Natural killer cell (primary cell): Measurements from ENCODE around the gene ZNF594. TPM values are rescaled to one million over a fixed set of nuclear protein-coding genes. Genes with fewer than 3 reads are reported as not detected.

Source experiments
- ATAC-seq, 3 donors: fragments of 150-1000 bp in 2 of 3; fragments of 200-7000 bp in 1 of 3; cut with Tn5 transposase; 1 replicate in 1 of 3; 2 replicates in 2 of 3; pipeline ENCODE4 v1.10.0; 2021; ENCODE audit warnings: mild to moderate bottlenecking in 2 of 3, moderate library complexity in 2 of 3
- DNase-seq, 2 donors: peaks; one replicate each; pipeline versions ENCODE4 v3.0.0 to v3.0.0-alpha.2; 2013 to 2021; ENCODE audit warnings: mixed read lengths in 1 of 2
- H3K27ac ChIP-seq: one replicate; pipeline ENCODE4 v1.5.1; 2013; ENCODE audit warnings: mild to moderate bottlenecking, low read length
- H3K27me3 ChIP-seq: one replicate; pipeline ENCODE4 v1.6.1; 2013; ENCODE audit warnings: low read length; ENCODE audit not compliant: control insufficient read depth, insufficient read depth
- H3K36me3 ChIP-seq: one replicate; pipeline ENCODE4 v1.6.1; 2013; ENCODE audit warnings: low read length; ENCODE audit not compliant: control insufficient read depth, insufficient read depth
- H3K4me1 ChIP-seq: one replicate; pipeline ENCODE4 v1.6.1; 2013; ENCODE audit warnings: low read length; ENCODE audit not compliant: control insufficient read depth, insufficient read depth
- H3K4me3 ChIP-seq: one replicate; pipeline ENCODE4 v1.5.1; 2013; ENCODE audit warnings: low read length
- H3K9me3 ChIP-seq: one replicate; pipeline ENCODE4 v1.6.1; 2013; ENCODE audit warnings: low read length; ENCODE audit not compliant: control insufficient read depth, insufficient read depth
- H3K27ac Mint-ChIP-seq, 2 donors: one replicate each; pipeline ENCODE4 v1.8.0; 2022; ENCODE audit warnings: mild to moderate bottlenecking in 2 of 2, mixed read lengths in 2 of 2, moderate library complexity in 1 of 2
- H3K27me3 Mint-ChIP-seq, 2 donors: one replicate each; pipeline ENCODE4 v1.8.0; 2022; ENCODE audit warnings: low read depth in 2 of 2, mixed read lengths in 2 of 2
- H3K36me3 Mint-ChIP-seq: one replicate; pipeline ENCODE4 v1.8.0; 2022; ENCODE audit warnings: mixed read lengths
- H3K4me1 Mint-ChIP-seq, 2 donors: one replicate each; pipeline ENCODE4 v1.8.0; 2022; ENCODE audit warnings: mixed read lengths in 2 of 2
- H3K4me3 Mint-ChIP-seq: one replicate; pipeline ENCODE4 v1.8.0; 2022; ENCODE audit warnings: mild to moderate bottlenecking, moderate library complexity, mixed read lengths
- H3K9me3 Mint-ChIP-seq, 2 donors: one replicate each; pipeline ENCODE4 v1.8.0; 2022; ENCODE audit warnings: mixed read lengths in 2 of 2
- WGBS: methylation state at CpG from one replicate; pipeline ENCODE4 v1.1.7; 2013; ENCODE audit warnings: missing lambda C conversion rate; ENCODE audit not compliant: insufficient coverage; 5-methylcytosine and 5-hydroxymethylcytosine counted together
- intact Hi-C: fragments of 100-400 bp; cut with micrococcal nuclease; formaldehyde crosslinking; loops from one replicate; pipeline ENCODE4 v1.14.2; 2022
- total RNA-seq, 4 donors: library from RNA; stranded (reverse); fragments of 120-200 nt in 1 of 4; gene quantifications; one replicate each; pipeline versions ENCODE4 v1.2.3 to v1.2.4, GENCODE V29; 2013 to 2022
- TF ChIP-seq, protein P1 (sequence below): fragments of 200-600 bp; IDR thresholded peaks from one replicate; pipeline ENCODE4 v1.8.0; 2022; ENCODE audit warnings: antibody characterized with exemption

Gene ZNF594
- total RNA-seq, 3 donors from 2014 or later (not counting 1 experiment from before 2014, with no cell fraction given) = 5.1 to 7.9 (median 6.1) TPM

DNA sequence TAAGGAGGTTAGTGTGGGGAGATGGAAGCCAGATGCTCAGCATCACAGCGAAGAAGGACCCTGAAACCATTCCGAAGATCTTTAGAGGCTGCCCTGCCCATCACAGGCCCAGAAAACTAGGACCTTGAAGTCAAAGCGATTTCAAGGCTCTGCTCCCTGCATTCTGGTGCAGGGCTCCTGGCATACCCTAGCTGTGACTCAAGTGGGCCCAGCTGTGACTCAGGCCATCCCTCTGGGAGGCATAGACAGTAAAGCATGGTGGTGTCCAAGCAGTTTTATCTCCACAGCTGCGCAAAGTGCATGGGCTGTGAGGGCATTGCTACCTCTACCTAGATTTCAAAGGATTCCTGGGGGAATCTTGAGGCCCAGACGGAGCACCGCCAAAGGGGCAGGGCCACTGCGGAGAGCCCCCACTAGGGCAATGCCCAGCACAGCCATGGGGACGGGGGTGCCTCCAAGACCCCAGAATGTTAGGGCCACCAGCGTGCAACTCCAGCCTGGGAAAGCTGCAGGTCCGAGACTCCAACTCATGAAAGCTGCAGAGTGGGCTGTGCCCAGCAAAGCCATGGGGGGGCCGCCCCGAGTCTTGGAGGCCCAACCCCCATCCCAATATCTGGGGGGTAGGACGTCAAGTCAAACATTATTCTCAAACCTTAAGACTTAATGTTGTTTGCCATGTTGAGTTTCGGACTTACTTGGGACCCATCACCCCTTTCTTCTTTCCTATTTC lies 11.7 kb upstream of the ZNF594 start:
- TF ChIP-seq, protein P1, sequence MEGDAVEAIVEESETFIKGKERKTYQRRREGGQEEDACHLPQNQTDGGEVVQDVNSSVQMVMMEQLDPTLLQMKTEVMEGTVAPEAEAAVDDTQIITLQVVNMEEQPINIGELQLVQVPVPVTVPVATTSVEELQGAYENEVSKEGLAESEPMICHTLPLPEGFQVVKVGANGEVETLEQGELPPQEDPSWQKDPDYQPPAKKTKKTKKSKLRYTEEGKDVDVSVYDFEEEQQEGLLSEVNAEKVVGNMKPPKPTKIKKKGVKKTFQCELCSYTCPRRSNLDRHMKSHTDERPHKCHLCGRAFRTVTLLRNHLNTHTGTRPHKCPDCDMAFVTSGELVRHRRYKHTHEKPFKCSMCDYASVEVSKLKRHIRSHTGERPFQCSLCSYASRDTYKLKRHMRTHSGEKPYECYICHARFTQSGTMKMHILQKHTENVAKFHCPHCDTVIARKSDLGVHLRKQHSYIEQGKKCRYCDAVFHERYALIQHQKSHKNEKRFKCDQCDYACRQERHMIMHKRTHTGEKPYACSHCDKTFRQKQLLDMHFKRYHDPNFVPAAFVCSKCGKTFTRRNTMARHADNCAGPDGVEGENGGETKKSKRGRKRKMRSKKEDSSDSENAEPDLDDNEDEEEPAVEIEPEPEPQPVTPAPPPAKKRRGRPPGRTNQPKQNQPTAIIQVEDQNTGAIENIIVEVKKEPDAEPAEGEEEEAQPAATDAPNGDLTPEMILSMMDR = no peak
- DNase-seq (no peak), ATAC-seq (no peak)
- Mint-ChIP-seq H3K9me3 (no peaks in the 10 kb centered on the region), H3K27ac (no peak overlapping the region), H3K27me3 (no peaks in the 10 kb centered on the region), H3K4me3 (no peak overlapping the region), H3K36me3 (no peaks in the 10 kb centered on the region), H3K4me1 (peaks cover 6 to 23% of the 10 kb centered on the region in 2 donors)
- Histone ChIP-seq H3K9me3 (no peaks in the 10 kb centered on the region), H3K27me3 (no peaks in the 10 kb centered on the region), H3K4me3 (no peak overlapping the region), H3K36me3 (no peaks in the 10 kb centered on the region), H3K27ac (no peak overlapping the region), H3K4me1 (peaks cover 6% of the 10 kb centered on the region)
- intact Hi-C loops = no loop called here
- WGBS = 95% methylated on average over 14 of the region's 14 CpGs

DNA sequence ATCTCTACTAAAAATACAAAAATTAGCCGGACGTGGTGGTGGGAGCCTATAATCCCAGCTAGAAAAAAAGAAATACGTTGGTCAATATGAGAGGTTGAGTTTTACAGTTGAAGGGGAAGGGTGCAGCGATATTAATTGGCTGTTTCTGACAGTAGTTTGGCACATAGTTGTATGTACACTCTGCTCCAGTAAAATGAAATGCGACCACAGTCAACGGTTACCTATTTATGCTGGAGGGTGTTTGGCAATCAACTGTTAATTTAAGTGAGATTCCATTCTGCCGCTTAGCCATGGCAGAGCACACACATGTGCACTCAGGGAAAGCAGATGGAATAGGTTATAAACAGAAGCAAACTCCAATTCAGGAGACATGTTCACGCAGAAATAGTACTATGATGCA lies 9.3 kb upstream of the ZNF594 start:
- Histone ChIP-seq H3K36me3 (no peaks in the 10 kb centered on the region), H3K9me3 (no peaks in the 10 kb centered on the region), H3K27me3 (no peaks in the 10 kb centered on the region), H3K4me3 (no peak overlapping the region), H3K27ac (no peak overlapping the region), H3K4me1 (peaks cover 18% of the 10 kb centered on the region)
- DNase-seq (no peak), ATAC-seq (no peak)
- Mint-ChIP-seq H3K9me3 (no peaks in the 10 kb centered on the region), H3K36me3 (no peaks in the 10 kb centered on the region), H3K4me1 (peaks cover 14 to 18% of the 10 kb centered on the region in 2 donors), H3K27me3 (no peaks in the 10 kb centered on the region), H3K4me3 (no peak overlapping the region), H3K27ac (no peak overlapping the region)
- intact Hi-C loops = no loop called here
- over 99% methylated on average over 7 of the region's 8 CpGs for WGBS
- TF ChIP-seq, protein P1 = no peak

DNA sequence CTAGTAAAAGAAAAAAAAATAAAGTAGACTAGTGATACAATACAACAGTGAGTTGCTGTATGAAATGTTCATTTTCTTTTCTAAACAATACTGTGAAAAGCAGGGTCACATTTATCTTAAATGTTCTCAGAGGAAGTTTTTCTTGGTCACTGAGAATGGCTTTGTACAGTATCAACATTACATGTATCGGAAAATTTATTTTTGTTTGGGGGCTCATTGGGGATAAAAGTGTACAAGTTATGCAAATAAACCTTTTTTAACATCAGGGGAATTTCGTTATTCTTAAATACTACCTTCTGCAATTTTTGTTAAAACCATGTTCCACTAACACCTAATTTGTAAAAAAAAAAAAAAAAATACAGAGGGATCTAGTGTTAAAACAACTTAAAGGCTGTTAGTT lies 8.7 kb upstream of the ZNF594 start:
- intact Hi-C loops = no loop called here
- Mint-ChIP-seq H3K27ac (no peak overlapping the region), H3K4me1 (peaks cover 14 to 18% of the 10 kb centered on the region in 2 donors), H3K27me3 (no peaks in the 10 kb centered on the region), H3K9me3 (no peaks in the 10 kb centered on the region), H3K4me3 (no peak overlapping the region), H3K36me3 (no peaks in the 10 kb centered on the region)
- ATAC-seq (no peak), DNase-seq (no peak)
- no peaks in the 10 kb centered on the region for H3K27me3 ChIP-seq
- TF ChIP-seq, protein P1 = no peak
- peaks cover 18% of the 10 kb centered on the region for H3K4me1 ChIP-seq
- no peak overlapping the region for H3K4me3 ChIP-seq
- H3K9me3 ChIP-seq = no peaks in the 10 kb centered on the region
- no peaks in the 10 kb centered on the region for H3K36me3 ChIP-seq
- no peak overlapping the region for H3K27ac ChIP-seq
- no CpG with 5 or more reads among the region's 2 CpGs for WGBS
